Stimulated activated CD8-positive, alpha-beta memory T cell treated with anti-CD3 and anti-CD28 coated beads, Interleukin-4, amount 100 ng/mL, for 1 hour (primary cell): Measurements from ENCODE around the gene WNK1.
A peak's percentile ranks its signal among the peaks of the same experiment; 100 is the strongest.
"Not testable (repeated sequence)": the region's sequence is repeated elsewhere in the genome, so short reads cannot be mapped to it uniquely, and the experiment has no call there.

Experiments
- DNase-seq, 2 donors: peaks; one replicate each; pipeline ENCODE4 v3.0.0-alpha.2; 2020; ENCODE audit warnings: low read depth in 2 of 2, low spot score in 1 of 2

WNK1 gene

GRCh38 chr12:751999-752694 is at the start of gene WNK1:
Gene WNK1, plus strand, starts transcription at chr12:752579. Its CDS starts 987 bp downstream, at chr12:753566.
- DNase-seq, result peak; percentile 97

DNA sequence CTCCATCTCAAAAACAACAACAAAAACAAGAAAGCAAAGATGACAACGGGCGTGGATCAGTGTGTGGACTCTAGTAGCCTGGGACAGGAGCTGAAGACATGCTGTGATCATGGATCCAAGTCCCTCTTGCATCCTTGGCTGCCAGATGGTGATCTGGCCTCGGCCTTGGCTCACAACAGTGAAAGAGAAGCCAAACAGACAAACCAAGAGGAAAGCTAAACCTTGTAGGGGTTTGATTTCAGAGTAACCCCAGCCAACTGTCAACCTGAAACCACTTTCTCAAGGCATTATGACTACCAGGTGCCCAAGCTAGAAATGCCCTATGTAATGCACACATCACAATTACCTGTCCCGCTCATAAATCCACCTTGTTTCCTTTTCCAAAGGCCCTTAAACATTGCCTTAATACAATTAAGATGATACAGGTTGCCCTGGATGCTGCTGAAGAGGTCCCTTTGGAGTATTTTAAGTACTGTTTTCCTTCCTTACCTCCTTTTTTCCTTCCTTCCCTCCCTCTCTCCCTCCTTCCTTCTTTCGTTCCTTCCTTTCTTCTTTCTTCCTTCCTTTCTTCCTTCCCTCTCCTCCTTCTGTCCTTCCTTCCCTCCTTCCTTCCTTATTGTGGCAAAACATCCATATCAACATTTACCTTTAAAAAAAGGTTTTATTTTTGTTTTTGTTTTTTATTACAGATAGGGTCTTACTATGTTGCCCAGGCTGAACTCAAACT is 47.7 kb upstream of the WNK1 start:
- no peak for DNase-seq

GRCh38 chr12:708084-708483 is 44.3 kb upstream of the WNK1 start:
- not testable (repeated sequence) for DNase-seq

GRCh38 chr12:709455-710020 is 42.8 kb upstream of the WNK1 start:
- no peak for DNase-seq

DNA sequence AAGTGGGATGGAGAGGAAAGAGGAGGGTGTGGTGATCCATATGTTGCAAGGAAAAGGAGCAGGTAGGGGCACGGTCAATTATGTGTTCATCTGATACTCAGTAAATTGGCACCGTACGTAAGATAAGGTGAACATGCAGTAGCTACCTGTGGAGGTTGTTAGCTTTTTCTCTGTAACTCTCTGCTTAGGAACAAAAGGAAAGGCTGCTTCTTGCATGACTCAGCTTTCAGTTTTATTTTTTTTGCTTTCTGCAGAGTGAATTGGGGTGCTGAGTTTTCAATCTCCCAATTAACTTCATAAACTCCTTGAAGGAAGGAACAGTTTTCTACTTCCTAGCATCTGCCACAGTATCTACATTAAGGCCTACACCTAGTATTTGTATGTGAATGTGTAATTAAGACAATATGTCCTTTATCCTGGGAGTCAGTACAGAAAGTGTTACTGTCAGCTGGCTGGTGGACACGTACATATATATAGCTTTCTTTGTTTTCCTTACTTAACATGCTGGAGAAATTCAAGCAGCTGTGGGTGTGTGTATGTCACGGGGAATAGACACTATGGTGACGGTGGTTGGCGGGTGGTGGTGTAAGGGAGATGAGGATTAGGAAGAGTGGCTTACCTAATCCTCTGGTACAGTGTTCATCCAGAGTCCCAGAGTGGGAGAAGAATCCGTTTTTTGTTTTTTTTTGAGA is 40.1 kb upstream of the WNK1 start:
- no peak for DNase-seq

DNA sequence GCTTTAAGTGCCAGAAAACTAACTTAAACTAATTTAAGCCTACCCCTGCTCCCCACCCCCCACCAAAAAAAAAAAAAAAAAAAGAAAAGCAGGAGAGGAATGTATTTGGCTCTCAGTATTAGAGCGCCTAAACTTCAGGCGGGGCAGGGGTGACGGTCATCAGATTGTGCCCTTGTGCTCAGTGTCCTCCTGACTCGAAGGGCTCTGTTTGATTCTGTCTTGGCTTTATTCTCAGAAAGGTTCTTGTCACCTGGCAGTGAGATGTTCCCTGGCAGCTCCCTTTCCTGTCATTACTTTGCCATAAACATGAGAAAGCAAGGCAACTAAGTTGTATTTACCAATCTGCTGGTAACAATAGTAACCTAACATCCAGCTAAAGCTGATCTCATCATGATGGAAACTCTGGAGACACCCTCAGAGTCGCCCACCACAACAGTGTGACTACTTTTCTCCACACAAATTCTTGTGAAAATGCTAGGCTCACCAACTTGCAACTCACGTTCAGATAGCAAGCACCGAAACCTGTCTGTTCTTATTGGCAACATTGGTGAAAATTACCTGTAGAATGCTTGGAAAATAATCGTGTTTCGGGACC is 39.0 kb upstream of the WNK1 start:
- no peak for DNase-seq

- no peak for DNase-seq
Observed at GRCh38 chr12:716506-716905, 35.9 kb upstream of the WNK1 start.

- DNase-seq, result no peak
Observed at GRCh38 chr12:718756-719102, 33.6 kb upstream of the WNK1 start.

- no peak for DNase-seq
Observed at GRCh38 chr12:720231-720941, 32.0 kb upstream of the WNK1 start.

DNA sequence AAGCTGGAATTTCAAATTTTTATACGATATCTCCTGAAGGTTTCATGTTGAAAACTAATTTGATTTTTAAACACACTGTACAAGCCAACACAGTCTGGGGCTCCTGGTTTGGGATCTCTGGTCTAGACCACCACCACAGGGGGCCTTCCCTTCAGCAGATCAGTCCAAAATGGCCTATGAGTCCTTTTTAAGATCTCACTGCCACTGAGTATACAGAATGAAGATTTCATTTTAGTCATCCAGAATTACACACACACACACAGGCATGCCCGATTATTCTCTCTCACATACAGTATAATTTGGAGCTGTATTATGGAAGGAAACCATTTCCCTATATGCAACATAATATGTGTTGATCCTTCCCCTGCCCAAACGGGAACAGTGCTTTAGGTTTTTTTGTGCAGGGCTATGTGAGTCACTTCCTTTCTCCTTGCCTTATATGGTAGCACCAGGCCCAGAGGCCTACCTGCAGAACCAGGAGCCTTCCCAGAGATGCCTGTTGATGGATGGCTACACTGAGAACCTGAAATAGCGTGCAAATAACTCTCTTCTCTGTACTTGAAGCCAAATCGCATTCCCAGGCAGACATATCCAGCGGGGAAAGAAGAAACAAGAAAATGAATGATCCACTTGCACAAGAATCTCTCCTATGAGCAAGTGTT is 28.1 kb upstream of the WNK1 start:
- DNase-seq, result no peak

DNA sequence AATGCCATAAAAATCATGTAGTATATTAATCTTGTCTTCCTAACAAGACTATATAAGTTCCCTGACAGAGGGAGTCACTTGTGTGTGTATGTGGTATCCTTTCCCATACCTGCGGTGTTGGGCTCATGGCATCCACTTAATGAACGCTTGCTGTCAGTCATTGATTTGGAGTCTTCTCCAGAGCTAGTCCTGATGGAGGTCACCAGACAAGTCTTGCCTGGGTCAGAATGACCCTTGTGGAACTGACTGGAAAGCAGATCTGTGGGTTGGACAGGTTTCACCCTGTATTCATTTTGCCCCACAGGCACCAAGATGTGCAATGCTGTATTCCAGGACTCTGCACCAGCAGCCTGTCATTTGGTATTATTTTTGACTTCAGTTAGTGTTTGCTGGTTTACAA is 27.3 kb upstream of the WNK1 start:
- DNase-seq, result no peak

DNA sequence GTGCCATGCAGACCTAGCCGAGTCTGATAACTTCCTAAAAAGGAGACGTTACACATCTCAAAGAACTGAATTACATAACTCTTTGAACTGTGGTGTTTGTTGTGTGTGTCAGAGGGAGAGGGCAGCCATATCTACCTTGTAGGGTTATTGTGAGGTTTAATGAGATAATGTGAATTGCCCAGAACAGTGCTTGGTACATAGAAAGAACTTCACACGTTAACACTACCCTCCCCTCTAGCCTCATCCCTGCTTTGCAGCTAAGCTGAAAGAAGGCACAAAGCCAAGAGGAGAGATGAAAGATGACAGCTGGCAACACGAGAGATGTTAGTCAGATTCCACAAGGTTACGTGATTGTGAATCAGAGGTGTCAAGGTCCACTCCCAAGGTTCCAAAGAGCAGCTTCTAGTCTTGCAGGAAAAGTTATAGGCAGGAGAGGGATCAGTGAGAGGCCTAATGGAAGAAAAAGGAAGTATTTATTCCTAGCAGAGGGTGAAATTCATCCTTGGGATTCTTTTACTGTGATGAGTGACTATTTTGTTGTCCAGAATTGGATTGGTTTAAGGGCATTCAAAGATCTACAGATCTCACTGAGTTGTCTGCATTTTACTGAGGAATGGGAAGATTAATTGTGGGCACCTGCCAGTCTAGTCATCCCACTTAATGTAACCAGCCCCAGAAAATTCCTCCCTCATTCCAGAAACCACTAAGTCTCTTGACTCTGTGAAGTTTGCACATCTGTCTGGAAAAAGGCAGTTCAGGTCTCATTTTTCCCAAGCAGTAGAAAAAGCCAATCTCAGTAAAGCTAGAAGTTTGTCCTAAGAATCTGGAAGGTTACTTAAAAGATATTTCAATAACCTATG is 25.9 kb upstream of the WNK1 start:
- DNase-seq, result no peak

- DNase-seq, result no peak
Observed at GRCh38 chr12:727321-727720, 25.1 kb upstream of the WNK1 start.

GRCh38 chr12:728781-729180 is 23.6 kb upstream of the WNK1 start:
- DNase-seq, result no peak

GRCh38 chr12:729221-729620 is 23.2 kb upstream of the WNK1 start:
- no peak for DNase-seq

GRCh38 chr12:730550-730949 is 21.8 kb upstream of the WNK1 start:
- no peak for DNase-seq

- DNase-seq, result no peak
Observed at GRCh38 chr12:737122-737739, 15.1 kb upstream of the WNK1 start.

- no peak for DNase-seq
Observed at GRCh38 chr12:738712-739111, 13.7 kb upstream of the WNK1 start.

DNA sequence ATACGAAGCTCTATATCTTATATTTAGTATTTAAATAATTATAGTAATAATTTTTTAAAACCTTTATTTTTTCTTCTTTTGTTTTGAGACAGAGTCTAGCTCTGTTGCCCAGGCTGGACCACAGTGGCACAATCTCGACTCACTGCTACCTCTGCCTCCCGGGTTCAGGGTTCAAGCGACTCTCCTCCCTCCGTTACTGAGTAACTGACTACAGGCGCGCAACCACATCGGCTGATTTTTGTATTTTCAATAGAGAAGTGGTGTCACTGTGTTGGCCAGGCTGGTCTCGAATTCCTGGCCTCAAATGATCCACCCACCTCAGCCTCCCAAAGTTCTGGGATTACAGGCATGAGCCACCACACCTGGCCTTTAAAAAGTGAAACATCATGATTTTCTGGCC is 13.0 kb upstream of the WNK1 start:
- DNase-seq, result no peak
